IMR-90 (cell line): ENCODE measurements around the gene ZBTB8A.

Experiments used
- BHLHE40 ChIP-seq: fragments of 150-350 bp; IDR thresholded peaks from 2 replicates; pipeline ENCODE4 v1.6.1; 2016; ENCODE audit warnings: mild to moderate bottlenecking, low read depth, low read length
- CEBPB ChIP-seq: IDR thresholded peaks from 2 replicates; pipeline ENCODE4 v1.6.1; 2012; ENCODE audit warnings: low read depth, low read length, improper control_type of control experiment
- CTCF ChIP-seq: conservative IDR thresholded peaks from 2 replicates; pipeline ENCODE4 v1.5.1; 2012; ENCODE audit warnings: mild to moderate bottlenecking, low read depth, low read length, improper control_type of control experiment
- ELK1 ChIP-seq: fragments of 150-350 bp; IDR thresholded peaks from 2 replicates; pipeline ENCODE4 v1.6.1; 2016; ENCODE audit warnings: low read depth, mild to moderate bottlenecking, low read length, moderate library complexity, borderline replicate concordance
- MXI1 ChIP-seq: IDR thresholded peaks from 2 replicates; pipeline ENCODE4 v1.6.1; 2012; ENCODE audit warnings: low read depth, mild to moderate bottlenecking, low read length, moderate library complexity, borderline replicate concordance
- POLR2A ChIP-seq: IDR thresholded peaks from 2 replicates; pipeline ENCODE4 v1.6.1; 2012; ENCODE audit warnings: mild to moderate bottlenecking, low read depth, low read length
- RCOR1 ChIP-seq: IDR thresholded peaks from 2 replicates; pipeline ENCODE4 v1.6.1; 2012; ENCODE audit warnings: mild to moderate bottlenecking, low read length, improper control_type of control experiment; ENCODE audit not compliant: insufficient replicate concordance
- RFX5 ChIP-seq: IDR thresholded peaks from 2 replicates; pipeline ENCODE4 v1.8.0; 2012; ENCODE audit warnings: low read depth, mild to moderate bottlenecking, low read length, moderate library complexity
- USF2 ChIP-seq: fragments of 150-350 bp; IDR thresholded peaks from 2 replicates; pipeline ENCODE4 v1.6.1; 2017; ENCODE audit warnings: mild to moderate bottlenecking, antibody characterized with exemption, low read length, low read depth

- TF ChIP-seq MXI1: no peak
- TF ChIP-seq CTCF: no peak
- TF ChIP-seq BHLHE40: no peak
- TF ChIP-seq POLR2A: no peak
- TF ChIP-seq RFX5: no peak
- TF ChIP-seq CEBPB: no peak
- TF ChIP-seq ELK1: no peak
- no peak for TF ChIP-seq USF2
- no peak for TF ChIP-seq RCOR1
These were observed 72.6 kb downstream of the ZBTB8A start for GRCh38 chr1:32611859-32612188.
